Jurkat, Clone E6-1 (cell line): ENCODE results near the gene PDS5A.
"Not testable (repeated sequence)": the region's sequence is repeated elsewhere in the genome, so short reads cannot be mapped to it uniquely, and the experiment has no call there.

Experiments used
- DNase-seq: peaks from one replicate; pipeline ENCODE4 v3.0.0-alpha.2; 2011; ENCODE audit warnings: low read depth, low spot score
- H3K4me3 ChIP-seq: 2 replicates; pipeline ENCODE4 v1.5.1; 2011; ENCODE audit warnings: mild to moderate bottlenecking, low read length, control low read depth, moderate library complexity

PDS5A gene

GRCh38 chr4:39975488-39976089 lies 2.1 kb downstream of the PDS5A start:
- H3K4me3 ChIP-seq, result no peak overlapping the region; the same call in 1 of the 2 replicates
- DNase-seq, result no peak

- not testable (repeated sequence) for DNase-seq, H3K4me3 ChIP-seq
Measured at GRCh38 chr4:39973052-39973451, 4.7 kb downstream of the PDS5A start.

GRCh38 chr4:39970671-39971640 lies 6.8 kb downstream of the PDS5A start:
- DNase-seq, result no peak
- no peak overlapping the region for H3K4me3 ChIP-seq

- no peak for DNase-seq
- no peak overlapping the region for H3K4me3 ChIP-seq
Measured at GRCh38 chr4:39963656-39964055, 14.1 kb downstream of the PDS5A start.

- no peak for DNase-seq
- no peak overlapping the region for H3K4me3 ChIP-seq
Measured at GRCh38 chr4:39961311-39961877, 16.3 kb downstream of the PDS5A start.

- no peak overlapping the region for H3K4me3 ChIP-seq
- no peak for DNase-seq
Measured at GRCh38 chr4:39950861-39951481, 26.7 kb downstream of the PDS5A start.

- H3K4me3 ChIP-seq, result no peak overlapping the region
- no peak for DNase-seq
Measured at GRCh38 chr4:39947963-39948362, 29.7 kb downstream of the PDS5A start.

GRCh38 chr4:39947417-39947816 lies 30.3 kb downstream of the PDS5A start:
- no peak for DNase-seq
- H3K4me3 ChIP-seq, result no peak overlapping the region

- not testable (repeated sequence) for DNase-seq
Measured at GRCh38 chr4:39944245-39944644, 33.5 kb downstream of the PDS5A start.

GRCh38 chr4:39942507-39942906 lies 35.2 kb downstream of the PDS5A start:
- DNase-seq, result no peak
- no peak overlapping the region for H3K4me3 ChIP-seq

More at GRCh38 chr4:39944245-39944644, 33.5 kb downstream of the PDS5A start:
- not testable (repeated sequence) for H3K4me3 ChIP-seq

GRCh38 chr4:39941682-39942217 lies 36.0 kb downstream of the PDS5A start:
- DNase-seq, result no peak
- no peak overlapping the region for H3K4me3 ChIP-seq

- DNase-seq, result no peak
- no peak overlapping the region for H3K4me3 ChIP-seq
Measured at GRCh38 chr4:39937683-39938268, 39.9 kb downstream of the PDS5A start.

GRCh38 chr4:39936565-39937418 lies 40.9 kb downstream of the PDS5A start:
- H3K4me3 ChIP-seq, result no peak overlapping the region
- DNase-seq, result no peak

- no peak overlapping the region for H3K4me3 ChIP-seq
- no peak for DNase-seq
Measured at GRCh38 chr4:39933671-39934590, 43.8 kb downstream of the PDS5A start.

GRCh38 chr4:39932776-39933402 lies 44.8 kb downstream of the PDS5A start:
- H3K4me3 ChIP-seq, result no peak overlapping the region
- DNase-seq, result no peak

- H3K4me3 ChIP-seq, result no peak overlapping the region
- DNase-seq, result no peak
Measured at GRCh38 chr4:39931441-39931901, 46.2 kb downstream of the PDS5A start.

GRCh38 chr4:39928538-39928937 lies 49.2 kb downstream of the PDS5A start:
- H3K4me3 ChIP-seq, result no peak overlapping the region
- DNase-seq, result no peak
